ENCODE measurements around the gene AQR.

The AQR gene

DNA sequence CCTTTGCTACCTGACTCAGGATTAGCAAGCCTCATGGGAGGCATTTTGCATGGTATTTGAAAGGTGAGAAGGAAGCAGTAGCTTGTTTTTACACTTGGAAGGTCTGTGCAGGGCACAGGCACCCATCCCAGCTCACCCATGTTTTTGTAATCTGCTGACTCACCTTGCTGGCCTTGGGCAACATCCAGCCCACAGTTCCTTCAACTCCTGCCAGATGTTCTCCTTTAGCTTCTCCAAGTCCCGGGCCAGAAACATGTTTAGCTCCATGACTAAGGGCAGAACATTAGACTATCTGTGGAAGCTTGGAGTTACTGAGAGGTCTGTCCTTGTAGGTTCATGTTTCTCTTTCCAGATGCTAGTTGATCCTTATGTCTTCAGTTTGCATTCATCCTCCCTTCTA lies 31.0 kb upstream of the AQR start:
- DNase-seq = peak; percentile 34
- Histone ChIP-seq H3K27ac (no peak overlapping the region), H3K36me3 (replicated peaks) (no peaks in the 10 kb centered on the region), H3K27me3 (replicated peaks) (no peaks in the 10 kb centered on the region), H3K4me3 (ENCODE audit: low read depth, low read length) (no peak overlapping the region)
- TF ChIP-seq, protein P1, sequence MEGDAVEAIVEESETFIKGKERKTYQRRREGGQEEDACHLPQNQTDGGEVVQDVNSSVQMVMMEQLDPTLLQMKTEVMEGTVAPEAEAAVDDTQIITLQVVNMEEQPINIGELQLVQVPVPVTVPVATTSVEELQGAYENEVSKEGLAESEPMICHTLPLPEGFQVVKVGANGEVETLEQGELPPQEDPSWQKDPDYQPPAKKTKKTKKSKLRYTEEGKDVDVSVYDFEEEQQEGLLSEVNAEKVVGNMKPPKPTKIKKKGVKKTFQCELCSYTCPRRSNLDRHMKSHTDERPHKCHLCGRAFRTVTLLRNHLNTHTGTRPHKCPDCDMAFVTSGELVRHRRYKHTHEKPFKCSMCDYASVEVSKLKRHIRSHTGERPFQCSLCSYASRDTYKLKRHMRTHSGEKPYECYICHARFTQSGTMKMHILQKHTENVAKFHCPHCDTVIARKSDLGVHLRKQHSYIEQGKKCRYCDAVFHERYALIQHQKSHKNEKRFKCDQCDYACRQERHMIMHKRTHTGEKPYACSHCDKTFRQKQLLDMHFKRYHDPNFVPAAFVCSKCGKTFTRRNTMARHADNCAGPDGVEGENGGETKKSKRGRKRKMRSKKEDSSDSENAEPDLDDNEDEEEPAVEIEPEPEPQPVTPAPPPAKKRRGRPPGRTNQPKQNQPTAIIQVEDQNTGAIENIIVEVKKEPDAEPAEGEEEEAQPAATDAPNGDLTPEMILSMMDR (IDR thresholded peaks at IDR 0.05; ENCODE audit: low read depth, low read length, missing control alignments) = no peak
- in situ Hi-C loops (cut with HindIII; ENCODE audit: low pct_ligation_motif_present, low sequenced_read_pairs) = no loop called here

DNA sequence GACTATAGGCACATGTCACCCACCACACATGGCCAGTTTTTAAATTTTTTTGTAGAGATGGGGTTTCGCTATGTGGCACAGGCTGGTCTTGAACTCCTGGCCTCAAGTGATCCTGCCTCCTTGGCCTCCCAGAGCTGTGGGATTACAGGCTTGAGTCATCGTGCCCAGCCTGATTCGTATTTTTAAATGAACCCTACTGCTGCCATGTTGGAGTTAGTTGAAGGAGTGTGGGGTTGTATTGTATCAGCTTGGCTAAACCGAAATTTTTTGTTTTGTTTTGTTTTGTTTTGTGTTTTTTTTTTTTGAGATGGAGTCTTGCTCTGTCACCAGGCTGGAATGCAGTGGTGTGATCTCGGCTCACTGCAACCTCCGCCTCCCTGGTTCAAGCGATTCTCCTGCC lies 30.4 kb upstream of the AQR start:
- H3K27me3 ChIP-seq (replicated peaks) = no peaks in the 10 kb centered on the region
- TF ChIP-seq, protein P1 (IDR thresholded peaks at IDR 0.05; ENCODE audit: low read depth, low read length, missing control alignments) = no peak
- H3K27ac ChIP-seq = no peak overlapping the region
- in situ Hi-C loops (cut with HindIII; ENCODE audit: low pct_ligation_motif_present, low sequenced_read_pairs) = no loop called here
- H3K36me3 ChIP-seq (replicated peaks) = no peaks in the 10 kb centered on the region
- DNase-seq = no peak
- H3K4me3 ChIP-seq (ENCODE audit: low read depth, low read length) = no peak overlapping the region

DNA sequence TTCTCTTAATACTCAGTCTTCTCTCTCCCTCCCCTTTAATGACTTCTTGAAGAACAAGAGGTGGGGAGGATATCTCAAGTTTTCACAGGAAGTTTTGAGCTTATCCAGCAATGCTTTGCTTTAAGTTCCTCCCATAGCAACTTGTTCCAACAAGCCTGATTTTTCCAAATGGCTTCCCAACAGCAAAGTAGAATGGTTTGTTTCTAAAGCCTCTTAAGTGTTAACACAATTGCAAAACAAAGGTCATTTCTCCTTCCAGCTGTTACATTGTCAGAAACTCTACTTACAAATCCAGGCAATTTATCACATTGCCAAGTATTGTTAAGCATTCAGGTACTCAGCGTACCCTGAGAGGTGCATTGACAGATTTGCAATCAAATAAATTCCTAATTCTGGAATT lies 25.4 kb upstream of the AQR start:
- in situ Hi-C loops (cut with HindIII; ENCODE audit: low pct_ligation_motif_present, low sequenced_read_pairs) = no loop called here
- DNase-seq = no peak
- H3K27me3 ChIP-seq (replicated peaks) = no peaks in the 10 kb centered on the region

DNA sequence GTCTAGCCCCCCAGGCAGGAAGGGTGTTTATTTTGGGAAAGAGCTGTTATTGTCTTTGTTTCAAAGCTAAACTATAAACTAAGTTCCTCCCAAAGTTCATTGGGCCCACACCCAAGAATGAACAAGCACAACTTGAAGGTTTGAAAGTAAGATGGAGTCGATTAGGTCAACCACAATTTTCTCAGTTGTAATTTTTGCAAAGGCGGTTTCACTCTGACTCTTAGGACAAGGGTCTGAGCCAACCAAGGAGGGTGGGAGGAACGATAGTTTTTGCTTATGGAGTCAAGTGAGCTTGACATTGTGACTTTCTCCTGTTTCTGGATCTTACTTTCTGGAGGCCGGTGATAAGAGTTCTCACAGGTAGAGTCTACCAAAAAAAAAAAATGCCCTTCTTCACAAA lies 24.3 kb upstream of the AQR start:
- Histone ChIP-seq H3K36me3 (replicated peaks) (no peaks in the 10 kb centered on the region), H3K27ac (no peak overlapping the region), H3K4me3 (ENCODE audit: low read depth, low read length) (no peak overlapping the region), H3K27me3 (replicated peaks) (no peaks in the 10 kb centered on the region)
- TF ChIP-seq, protein P1 (IDR thresholded peaks at IDR 0.05; ENCODE audit: low read depth, low read length, missing control alignments) = no peak
- DNase-seq = no peak
- in situ Hi-C loops (cut with HindIII; ENCODE audit: low pct_ligation_motif_present, low sequenced_read_pairs) = no loop called here

More for the DNA sequence above, 25.4 kb upstream of the AQR start:
- Histone ChIP-seq H3K36me3 (replicated peaks) (no peaks in the 10 kb centered on the region), H3K27ac (no peak overlapping the region), H3K4me3 (ENCODE audit: low read depth, low read length) (no peak overlapping the region)
- TF ChIP-seq, protein P1 (IDR thresholded peaks at IDR 0.05; ENCODE audit: low read depth, low read length, missing control alignments) = no peak

DNA sequence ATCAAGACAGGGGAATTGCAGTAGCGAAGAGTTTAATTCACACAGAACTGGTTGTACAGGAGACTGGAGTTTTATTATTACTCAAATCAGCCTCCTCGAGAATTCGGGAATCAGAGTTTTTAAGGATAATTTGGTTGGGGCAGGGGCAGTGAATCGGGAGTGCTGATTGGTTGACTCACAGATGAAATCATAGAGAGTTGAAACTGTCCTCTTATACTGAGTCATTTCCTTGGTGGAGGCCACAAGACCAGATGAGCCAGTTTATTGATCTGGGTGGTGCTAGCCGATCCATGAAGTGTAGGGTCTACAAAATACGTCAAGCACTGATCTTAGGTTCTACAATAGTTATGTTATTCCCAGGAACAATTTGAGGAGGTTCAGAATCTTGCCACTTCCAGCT lies 23.9 kb upstream of the AQR start:
- DNase-seq = no peak
- TF ChIP-seq, protein P1 (IDR thresholded peaks at IDR 0.05; ENCODE audit: low read depth, low read length, missing control alignments) = no peak
- H3K27ac ChIP-seq = no peak overlapping the region
- H3K27me3 ChIP-seq (replicated peaks) = no peaks in the 10 kb centered on the region
- H3K36me3 ChIP-seq (replicated peaks) = no peaks in the 10 kb centered on the region
- H3K4me3 ChIP-seq (ENCODE audit: low read depth, low read length) = no peak overlapping the region
- in situ Hi-C loops (cut with HindIII; ENCODE audit: low pct_ligation_motif_present, low sequenced_read_pairs) = no loop called here

Measured in brain microvascular endothelial cell (primary cell).